NCI-H748 (cell line): Measurements from ENCODE around the gene TPST1.
"Not testable (repeated sequence)": the region's sequence is repeated elsewhere in the genome, so short reads cannot be mapped to it uniquely, and the experiment has no call there.

Experiments
- DNase-seq: peaks from one replicate; lab custom pipeline; 2025; ENCODE audit not compliant: unreplicated experiment; lab: John Stamatoyannopoulos, UW

TPST1 gene

GRCh38 chr7:66376264-66376945 is 171.3 kb downstream of the TPST1 start:
- no peak for DNase-seq

GRCh38 chr7:66377045-66377444 is 171.9 kb downstream of the TPST1 start:
- no peak for DNase-seq

- no peak for DNase-seq
Measured at GRCh38 chr7:66377714-66378113, 172.6 kb downstream of the TPST1 start.

GRCh38 chr7:66379542-66380160 is 174.5 kb downstream of the TPST1 start:
- DNase-seq = no peak

- no peak for DNase-seq
Measured at GRCh38 chr7:66380272-66380888, 175.2 kb downstream of the TPST1 start.

GRCh38 chr7:66382182-66382923 is 177.2 kb downstream of the TPST1 start:
- not testable (repeated sequence) for DNase-seq

- not testable (repeated sequence) for DNase-seq
Measured at GRCh38 chr7:66385191-66385905, 180.2 kb downstream of the TPST1 start.

- not testable (repeated sequence) for DNase-seq
Measured at GRCh38 chr7:66395128-66395571, 190.0 kb downstream of the TPST1 start.

GRCh38 chr7:66396052-66396451 is 190.9 kb downstream of the TPST1 start:
- not testable (repeated sequence) for DNase-seq

GRCh38 chr7:66398841-66399240 is 193.7 kb downstream of the TPST1 start:
- not testable (repeated sequence) for DNase-seq

GRCh38 chr7:66399566-66399965 is 194.4 kb downstream of the TPST1 start:
- no peak for DNase-seq

GRCh38 chr7:66400400-66400799 is 195.3 kb downstream of the TPST1 start:
- DNase-seq = no peak

- DNase-seq = not testable (repeated sequence)
Measured at GRCh38 chr7:66401126-66401525, 196.0 kb downstream of the TPST1 start.

- not testable (repeated sequence) for DNase-seq
Measured at GRCh38 chr7:66401932-66402331, 196.8 kb downstream of the TPST1 start.

- DNase-seq = no peak
Measured at GRCh38 chr7:66403564-66403963, 198.4 kb downstream of the TPST1 start.

GRCh38 chr7:66409493-66409892 is 204.4 kb downstream of the TPST1 start:
- no peak for DNase-seq
